Gastrocnemius medialis (tissue), 4 donors: ENCODE data around the gene GPR161.

Experiments
- POLR2A ChIP-seq, 2 donors: fragments of 450-650 bp; IDR thresholded peaks; one replicate each; pipeline ENCODE4 v1.6.1; 2017; ENCODE audit warnings: antibody characterized with exemption in 2 of 2, mild to moderate bottlenecking in 2 of 2, moderate library complexity in 2 of 2
- TF ChIP-seq, protein P1 (sequence below), 5 experiments: fragments of 450-650 bp in 3 of 5; fragments of 200-600 bp in 2 of 5; sonication (generic) in 2 of 5; IDR thresholded peaks in 4 of 5; conservative IDR thresholded peaks in 1 of 5; 1 replicate in 4 of 5; 2 replicates in 1 of 5; pipeline ENCODE4 v1.5.1; 2016 to 2019; ENCODE audit warnings: antibody characterized with exemption in 5 of 5, mild to moderate bottlenecking in 3 of 5, moderate library complexity in 3 of 5

DNA sequence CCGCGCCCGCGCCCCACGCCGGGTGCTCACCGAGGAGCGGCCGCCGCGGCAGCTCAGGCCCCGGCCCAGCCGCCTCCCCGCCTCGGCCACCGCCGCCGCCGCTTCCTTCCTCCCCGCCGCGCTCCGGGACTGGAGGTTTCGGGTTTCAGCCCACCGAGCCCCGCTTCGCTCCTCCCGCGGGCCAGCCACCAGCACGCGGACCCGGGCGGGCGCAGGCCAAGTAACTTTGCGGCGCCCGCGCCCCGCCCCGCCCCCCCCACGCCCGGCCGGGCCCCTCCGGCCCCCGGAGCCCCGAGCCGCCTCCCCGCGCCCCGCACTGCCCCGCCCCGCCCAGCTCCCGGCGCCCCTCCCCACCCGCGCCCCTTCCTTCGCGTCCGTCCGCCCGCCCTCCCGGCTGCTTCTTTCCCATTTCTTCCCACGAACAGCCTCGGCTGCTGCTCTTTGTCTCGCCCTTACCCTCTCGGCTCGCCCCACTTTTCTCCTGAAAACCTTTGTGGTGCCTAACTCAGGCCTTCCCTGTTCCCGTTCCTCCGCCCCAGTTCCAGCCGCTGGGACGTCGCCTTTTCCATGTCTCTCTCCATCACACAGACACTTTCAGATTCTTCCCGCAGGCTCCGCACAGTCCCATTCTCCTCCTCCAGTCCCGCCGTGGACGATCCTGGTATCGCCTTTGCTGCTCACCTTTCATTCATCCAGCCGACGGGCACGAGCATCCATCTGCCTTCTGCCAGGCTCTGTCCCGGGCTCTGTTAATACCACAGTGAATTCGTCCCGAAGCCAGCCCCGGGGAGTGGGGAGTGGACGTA, at the start of gene GPR161:
- TF ChIP-seq, protein P1, sequence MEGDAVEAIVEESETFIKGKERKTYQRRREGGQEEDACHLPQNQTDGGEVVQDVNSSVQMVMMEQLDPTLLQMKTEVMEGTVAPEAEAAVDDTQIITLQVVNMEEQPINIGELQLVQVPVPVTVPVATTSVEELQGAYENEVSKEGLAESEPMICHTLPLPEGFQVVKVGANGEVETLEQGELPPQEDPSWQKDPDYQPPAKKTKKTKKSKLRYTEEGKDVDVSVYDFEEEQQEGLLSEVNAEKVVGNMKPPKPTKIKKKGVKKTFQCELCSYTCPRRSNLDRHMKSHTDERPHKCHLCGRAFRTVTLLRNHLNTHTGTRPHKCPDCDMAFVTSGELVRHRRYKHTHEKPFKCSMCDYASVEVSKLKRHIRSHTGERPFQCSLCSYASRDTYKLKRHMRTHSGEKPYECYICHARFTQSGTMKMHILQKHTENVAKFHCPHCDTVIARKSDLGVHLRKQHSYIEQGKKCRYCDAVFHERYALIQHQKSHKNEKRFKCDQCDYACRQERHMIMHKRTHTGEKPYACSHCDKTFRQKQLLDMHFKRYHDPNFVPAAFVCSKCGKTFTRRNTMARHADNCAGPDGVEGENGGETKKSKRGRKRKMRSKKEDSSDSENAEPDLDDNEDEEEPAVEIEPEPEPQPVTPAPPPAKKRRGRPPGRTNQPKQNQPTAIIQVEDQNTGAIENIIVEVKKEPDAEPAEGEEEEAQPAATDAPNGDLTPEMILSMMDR (IDR thresholded peaks at IDR 0.05 in 4 of 5, conservative IDR thresholded peaks at IDR 0.05 in 1 of 5) = no peak
- TF ChIP-seq POLR2A (IDR thresholded peaks at IDR 0.05) = no peak
